ENCODE results near the gene UBE4B.

Gene UBE4B

GRCh38 chr1:10032590-10033358 is at the start of gene UBE4B:
UBE4B (plus strand) TSS chr1:10032958; CDS start chr1:10033671, 713 bp downstream.
- CTCF ChIA-PET: interaction anchor here (0.5 to 1.1 kb wide), 3 partner anchors 14 to 86 kb away, joined by 3 read pairs; no protein-coding TSS in a partner anchor
- POLR2A ChIA-PET: interaction anchor here (1.2 to 3.1 kb wide), 4 partner anchors 24 to 92 kb away, joined by 3 to 38 read pairs (median 4); partner anchors contain the start of genes LZIC and NMNAT1
- peak; percentile 97 for DNase-seq (ENCODE audit: extremely low spot score)
- TF ChIP-seq ZNF384 (IDR thresholded peaks at IDR 0.05) (no peak), FOXA1 (IDR thresholded peaks at IDR 0.05) (no peak)

GRCh38 chr1:9984253-9984652 is 48.5 kb upstream of the UBE4B start:
- POLR2A ChIA-PET: no interaction called here
- CTCF ChIA-PET: no interaction called here
- no peak for TF ChIP-seq SUZ12 (IDR thresholded peaks at IDR 0.05)
- no peak for TF ChIP-seq TARDBP (IDR thresholded peaks at IDR 0.05)
- TF ChIP-seq ARNT (IDR thresholded peaks at IDR 0.05): no peak
- TF ChIP-seq ELF4 (IDR thresholded peaks at IDR 0.05): no peak
- TF ChIP-seq CTBP1 (IDR thresholded peaks at IDR 0.05; ENCODE audit: borderline replicate concordance): no peak
- no peak for TF ChIP-seq FOXM1 (IDR thresholded peaks at IDR 0.05; ENCODE audit: borderline replicate concordance)
- TF ChIP-seq, protein P1, sequence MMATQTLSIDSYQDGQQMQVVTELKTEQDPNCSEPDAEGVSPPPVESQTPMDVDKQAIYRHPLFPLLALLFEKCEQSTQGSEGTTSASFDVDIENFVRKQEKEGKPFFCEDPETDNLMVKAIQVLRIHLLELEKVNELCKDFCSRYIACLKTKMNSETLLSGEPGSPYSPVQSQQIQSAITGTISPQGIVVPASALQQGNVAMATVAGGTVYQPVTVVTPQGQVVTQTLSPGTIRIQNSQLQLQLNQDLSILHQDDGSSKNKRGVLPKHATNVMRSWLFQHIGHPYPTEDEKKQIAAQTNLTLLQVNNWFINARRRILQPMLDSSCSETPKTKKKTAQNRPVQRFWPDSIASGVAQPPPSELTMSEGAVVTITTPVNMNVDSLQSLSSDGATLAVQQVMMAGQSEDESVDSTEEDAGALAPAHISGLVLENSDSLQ (IDR thresholded peaks at IDR 0.05): no peak
- no peak for TF ChIP-seq FOXK2 (IDR thresholded peaks at IDR 0.05)
- TF ChIP-seq FOXA1 (IDR thresholded peaks at IDR 0.05): no peak
- TF ChIP-seq LEF1 (IDR thresholded peaks at IDR 0.05; ENCODE audit: borderline replicate concordance): no peak
- no peak for TF ChIP-seq ZNF384 (IDR thresholded peaks at IDR 0.05)
- TF ChIP-seq SP1 (IDR thresholded peaks at IDR 0.05): no peak
- TF ChIP-seq L3MBTL2 (conservative IDR thresholded peaks at IDR 0.05): no peak
- TF ChIP-seq HDGF (IDR thresholded peaks at IDR 0.05; ENCODE audit: borderline replicate concordance): no peak
- no peak for TF ChIP-seq BHLHE40 (IDR thresholded peaks at IDR 0.05; ENCODE audit: borderline replicate concordance)
- TF ChIP-seq NFRKB (IDR thresholded peaks at IDR 0.05): no peak

DNA sequence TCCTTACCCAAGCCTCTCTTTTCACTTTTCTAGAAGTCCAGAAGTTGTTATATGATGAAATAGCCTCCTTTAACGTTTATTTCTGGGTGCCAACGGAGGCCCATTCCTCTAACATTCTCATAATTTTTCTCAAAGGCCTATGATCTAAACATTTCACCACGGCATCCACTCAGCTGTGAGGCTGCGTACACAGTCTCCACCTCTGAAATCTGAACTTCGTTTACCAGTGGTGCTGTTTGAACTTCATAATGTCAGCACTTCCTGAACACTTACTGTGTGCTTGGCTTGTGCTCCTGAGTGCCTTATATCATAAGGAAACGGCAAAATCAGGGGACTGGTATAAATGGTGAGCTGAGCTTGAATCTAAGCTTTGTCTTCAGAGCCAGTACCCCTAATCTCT is 47.8 kb upstream of the UBE4B start:
- POLR2A ChIA-PET: no interaction called here
- CTCF ChIA-PET: no interaction called here
- TF ChIP-seq HDGF (IDR thresholded peaks at IDR 0.05; ENCODE audit: borderline replicate concordance) (no peak), ZNF384 (IDR thresholded peaks at IDR 0.05) (no peak), FOXK2 (IDR thresholded peaks at IDR 0.05) (no peak), ARNT (IDR thresholded peaks at IDR 0.05) (no peak), NFRKB (IDR thresholded peaks at IDR 0.05) (no peak), BHLHE40 (IDR thresholded peaks at IDR 0.05; ENCODE audit: borderline replicate concordance) (no peak), CTBP1 (IDR thresholded peaks at IDR 0.05; ENCODE audit: borderline replicate concordance) (no peak), ELF4 (IDR thresholded peaks at IDR 0.05) (no peak), LEF1 (IDR thresholded peaks at IDR 0.05; ENCODE audit: borderline replicate concordance) (no peak), FOXA1 (IDR thresholded peaks at IDR 0.05) (no peak), SUZ12 (IDR thresholded peaks at IDR 0.05) (no peak), SP1 (IDR thresholded peaks at IDR 0.05) (no peak), TARDBP (IDR thresholded peaks at IDR 0.05) (no peak)
- TF ChIP-seq, protein P1 (IDR thresholded peaks at IDR 0.05): no peak
- DNase-seq (ENCODE audit: extremely low spot score): no peak

More at GRCh38 chr1:9984253-9984652, 48.5 kb upstream of the UBE4B start:
- no peak for DNase-seq (ENCODE audit: extremely low spot score)

DNA sequence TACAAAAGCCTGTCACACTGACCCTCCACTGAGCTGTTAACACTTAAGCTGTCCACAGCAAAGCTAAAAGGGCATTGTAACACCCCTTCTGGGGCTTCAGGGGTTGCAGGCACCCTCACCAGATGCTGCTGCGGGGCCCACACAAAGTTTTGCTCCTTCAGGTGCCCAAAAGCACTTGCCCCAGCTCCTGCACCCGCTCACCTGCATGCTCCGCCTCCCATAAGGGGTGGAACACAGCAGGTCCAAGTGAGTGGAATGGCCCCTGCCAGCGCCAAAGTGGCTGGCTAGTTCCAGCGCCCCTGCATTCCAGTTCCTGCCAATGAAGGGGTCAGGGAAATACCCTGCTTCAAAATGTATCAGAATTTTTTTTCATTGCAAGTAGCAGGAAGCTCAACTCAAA is 43.0 kb upstream of the UBE4B start:
- POLR2A ChIA-PET: interaction anchor here (0.7 kb wide), 1 partner anchor 11 kb away, joined by 3 read pairs; no protein-coding TSS in a partner anchor
- no peak for TF ChIP-seq ARNT (IDR thresholded peaks at IDR 0.05)
- CTCF ChIA-PET: interaction anchor here (0.6 kb wide), 1 partner anchor 164 kb away, joined by 3 read pairs; no protein-coding TSS in a partner anchor
- DNase-seq (ENCODE audit: extremely low spot score): no peak

DNA sequence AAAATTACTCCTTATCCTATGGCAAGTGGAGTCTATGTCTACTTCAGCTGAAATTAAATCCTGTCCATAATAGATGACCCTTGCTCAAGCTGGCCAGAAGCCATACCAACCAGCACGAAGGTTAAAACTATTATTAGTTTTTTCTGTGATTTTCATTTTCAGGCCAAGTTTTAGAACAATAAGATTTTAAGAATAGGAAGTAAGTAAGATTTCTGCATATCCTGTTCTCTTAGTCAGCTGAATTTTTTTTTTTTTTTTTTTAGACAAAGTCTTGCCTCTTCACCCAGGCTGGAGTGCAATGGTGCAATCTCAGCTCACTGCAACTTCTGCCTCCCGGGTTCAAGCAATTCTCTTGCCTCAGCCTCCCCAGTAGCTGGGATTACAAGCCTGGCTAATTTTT is 41.8 kb upstream of the UBE4B start:
- no peak for DNase-seq (ENCODE audit: extremely low spot score)
- ChIA-PET CTCF (no interaction called here), POLR2A (no interaction called here)
- TF ChIP-seq L3MBTL2 (conservative IDR thresholded peaks at IDR 0.05) (no peak), ARNT (IDR thresholded peaks at IDR 0.05) (no peak), NFRKB (IDR thresholded peaks at IDR 0.05) (no peak), ZNF384 (IDR thresholded peaks at IDR 0.05) (no peak), LEF1 (IDR thresholded peaks at IDR 0.05; ENCODE audit: borderline replicate concordance) (no peak), FOXA1 (IDR thresholded peaks at IDR 0.05) (no peak), FOXM1 (IDR thresholded peaks at IDR 0.05; ENCODE audit: borderline replicate concordance) (no peak), TARDBP (IDR thresholded peaks at IDR 0.05) (no peak), SUZ12 (IDR thresholded peaks at IDR 0.05) (no peak)

DNA sequence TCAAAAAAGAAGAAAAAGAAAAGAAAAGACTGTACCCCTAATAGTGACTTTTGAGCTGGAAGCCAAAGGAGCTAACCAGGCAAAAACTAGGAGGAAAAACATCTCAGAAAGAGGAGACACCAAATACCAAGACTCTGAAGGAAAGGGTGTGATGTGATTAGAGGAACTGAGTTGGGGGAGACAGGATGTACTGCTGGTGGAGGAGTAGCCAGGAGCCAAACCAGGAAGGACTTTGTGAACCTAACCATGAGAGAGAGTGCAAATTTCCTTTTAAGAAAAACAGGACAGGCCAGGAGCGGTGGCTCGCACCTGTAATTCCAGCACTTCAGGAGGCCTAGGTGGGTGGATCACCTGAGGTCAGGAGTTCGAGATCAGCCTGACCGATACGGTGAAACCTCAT is 39.8 kb upstream of the UBE4B start:
- CTCF ChIA-PET: no interaction called here
- TF ChIP-seq ARNT (IDR thresholded peaks at IDR 0.05) (no peak), FOXA1 (IDR thresholded peaks at IDR 0.05) (no peak), TARDBP (IDR thresholded peaks at IDR 0.05) (no peak), L3MBTL2 (conservative IDR thresholded peaks at IDR 0.05) (no peak), SP1 (IDR thresholded peaks at IDR 0.05) (no peak), LEF1 (IDR thresholded peaks at IDR 0.05; ENCODE audit: borderline replicate concordance) (no peak), SUZ12 (IDR thresholded peaks at IDR 0.05) (no peak), CTBP1 (IDR thresholded peaks at IDR 0.05; ENCODE audit: borderline replicate concordance) (no peak), ZNF384 (IDR thresholded peaks at IDR 0.05) (no peak), HDGF (IDR thresholded peaks at IDR 0.05; ENCODE audit: borderline replicate concordance) (no peak), NFRKB (IDR thresholded peaks at IDR 0.05) (no peak), FOXM1 (IDR thresholded peaks at IDR 0.05; ENCODE audit: borderline replicate concordance) (no peak), BHLHE40 (IDR thresholded peaks at IDR 0.05; ENCODE audit: borderline replicate concordance) (no peak), FOXK2 (IDR thresholded peaks at IDR 0.05) (no peak), ELF4 (IDR thresholded peaks at IDR 0.05) (no peak)
- TF ChIP-seq, protein P1 (IDR thresholded peaks at IDR 0.05): no peak
- POLR2A ChIA-PET: interaction anchor here (1.2 kb wide), 1 partner anchor 32 kb away, joined by 4 read pairs; no protein-coding TSS in a partner anchor
- DNase-seq (ENCODE audit: extremely low spot score): no peak

Measured in HEK293T (cell line).